Fibroblast of skin of back (primary cell): ENCODE results near the gene NSF. TPM values are rescaled to one million over a fixed set of nuclear protein-coding genes. Genes with fewer than 3 reads are reported as not detected.
"Not testable (repeated sequence)": the region's sequence is repeated elsewhere in the genome, so short reads cannot be mapped to it uniquely, and the experiment has no call there.

Source experiments
- DNase-seq: peaks from one replicate; pipeline ENCODE4 v3.0.0-alpha.2; 2013
- polyA plus RNA-seq, 2 experiments: library from polyadenylated mRNA; unstranded; fragments of 120-200 nt; gene quantifications; one replicate each; pipeline ENCODE4 v1.2.1, GENCODE V29; 2013; ENCODE audit not compliant: insufficient read length in 2 of 2

The NSF gene
- polyA plus RNA-seq (2013, experiment 1 of 2; ENCODE audit: insufficient read length): 42.1 TPM
- 36.5 TPM for polyA plus RNA-seq (2013, experiment 2 of 2; ENCODE audit: insufficient read length)

DNA sequence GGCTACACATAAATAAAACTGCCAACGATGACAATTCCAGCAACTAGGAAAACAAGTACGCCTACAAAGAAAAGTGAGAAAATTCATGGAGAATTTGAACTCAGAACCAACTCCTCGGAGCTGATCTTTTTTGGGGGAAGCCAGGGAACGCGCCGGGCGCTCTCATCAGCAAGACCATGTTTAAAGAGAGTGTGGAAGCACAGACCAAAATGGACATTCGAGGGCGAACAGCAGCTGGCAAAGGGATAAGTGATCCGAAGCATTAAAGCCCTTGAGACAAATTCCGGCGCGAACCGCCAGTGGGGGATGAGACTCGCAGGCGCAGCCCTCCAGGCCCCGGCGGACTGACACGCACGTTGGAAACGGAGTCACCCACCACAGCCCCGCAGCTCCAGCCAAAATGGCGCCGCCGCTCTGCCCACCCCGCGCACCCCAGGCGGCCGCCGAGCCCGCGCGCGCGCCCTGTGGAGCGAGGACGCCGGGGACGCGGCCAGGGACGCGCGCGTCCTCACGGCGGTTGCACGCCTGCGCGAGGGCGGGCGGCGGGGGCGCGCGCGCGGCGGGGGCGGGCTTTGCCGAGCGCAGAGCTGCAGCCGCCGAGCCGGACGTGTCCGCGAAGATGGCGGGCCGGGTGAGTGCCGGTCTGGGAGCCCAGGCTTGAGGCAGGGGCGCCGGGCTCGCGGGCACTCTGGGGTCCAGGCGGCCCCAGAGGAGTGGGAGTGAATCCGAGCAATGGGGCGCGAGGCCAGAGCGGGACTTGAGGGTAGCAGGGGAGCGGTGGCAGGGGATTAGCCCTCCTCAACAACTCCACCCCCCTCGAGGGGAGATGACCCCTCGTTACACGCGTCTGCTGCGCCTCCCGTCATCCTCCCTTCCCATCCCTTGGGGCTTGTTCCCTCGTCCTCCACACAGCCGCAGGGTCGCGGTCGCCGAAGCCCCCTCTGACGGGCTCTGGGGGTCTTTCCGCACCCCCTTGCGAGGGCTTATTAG is at the start of gene NSF:
Gene NSF (plus strand): TSS at position 513 of the 990 bp plus-strand sequence. CDS start 107 bp downstream, at position 620.
- DNase-seq: not testable (repeated sequence)

DNA sequence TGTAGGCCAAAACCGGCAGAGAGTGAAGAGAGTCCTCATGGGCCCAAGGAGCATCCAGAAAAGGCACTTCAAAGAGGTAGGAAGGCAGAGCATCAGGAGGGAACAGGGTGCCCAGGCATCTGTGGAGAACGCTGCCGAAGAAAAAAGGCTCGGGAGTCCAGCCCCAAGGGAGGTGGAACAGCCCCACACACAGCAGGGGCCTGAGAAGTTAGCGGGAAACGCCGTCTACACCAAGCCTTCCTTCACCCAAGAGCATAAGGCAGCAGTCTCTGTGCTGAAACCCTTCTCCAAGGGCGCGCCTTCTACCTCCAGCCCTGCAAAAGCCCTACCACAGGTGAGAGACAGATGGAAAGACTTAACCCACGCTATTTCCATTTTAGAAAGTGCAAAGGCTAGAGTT is 41.9 kb upstream of the NSF start:
- not testable (repeated sequence) for DNase-seq

DNA sequence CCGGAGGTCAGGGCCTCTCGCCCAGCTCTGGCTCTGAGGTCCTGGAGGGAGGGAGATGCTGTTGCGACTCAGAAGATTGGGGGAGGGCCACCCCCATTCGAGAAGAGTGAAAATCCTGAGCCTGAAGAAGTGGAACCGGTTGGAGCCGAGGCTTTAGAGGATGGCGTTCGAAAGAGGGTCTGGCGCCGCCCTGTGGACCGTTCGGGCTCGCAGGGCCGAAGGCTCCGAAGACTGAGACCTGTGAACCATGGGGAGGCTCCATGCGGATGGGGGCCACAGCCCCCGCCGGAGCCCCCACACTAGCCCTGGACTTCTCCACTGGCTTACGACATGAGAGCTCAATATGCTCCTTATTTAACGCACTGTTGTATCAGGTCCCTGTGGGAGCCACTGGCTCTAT is 31.3 kb upstream of the NSF start:
- DNase-seq: not testable (repeated sequence)

DNA sequence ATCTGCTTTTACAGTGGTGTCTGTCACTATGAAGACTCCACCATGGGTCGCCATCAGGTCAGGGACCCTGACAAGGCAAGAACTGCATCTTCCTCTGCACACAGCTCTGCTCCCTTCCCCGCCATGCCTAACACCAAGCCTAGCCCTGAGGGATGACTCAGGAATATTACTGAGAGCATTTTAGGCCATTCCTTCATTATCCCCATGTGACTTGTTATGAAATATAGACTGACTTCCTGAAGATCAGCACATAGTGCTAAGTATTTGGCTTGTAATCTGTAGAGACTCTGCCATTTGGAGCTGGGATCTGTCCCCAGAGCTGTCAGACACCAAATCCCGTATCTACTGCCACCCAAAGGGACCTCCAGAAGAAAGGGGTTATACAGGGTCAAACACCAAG is 30.4 kb upstream of the NSF start:
- not testable (repeated sequence) for DNase-seq

DNA sequence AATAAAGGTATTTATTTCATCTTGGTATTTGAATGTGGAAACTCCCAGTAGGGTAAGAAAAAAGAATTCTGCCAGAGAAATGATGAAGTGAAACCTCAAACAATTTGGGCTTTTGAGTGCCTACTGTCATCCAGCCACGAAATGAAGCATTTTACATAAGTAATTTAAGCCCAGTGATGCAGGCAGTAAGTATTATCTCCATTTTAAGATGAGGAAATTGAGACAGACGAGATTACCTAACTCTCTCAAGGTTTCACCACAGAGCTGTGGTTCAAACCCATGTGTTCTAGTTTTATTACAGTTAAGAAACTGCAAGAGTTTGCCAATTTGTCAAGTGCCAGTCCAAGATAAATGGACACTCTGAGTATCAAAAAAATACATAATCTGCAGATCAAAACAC is 24.2 kb upstream of the NSF start:
- DNase-seq: not testable (repeated sequence)

DNA sequence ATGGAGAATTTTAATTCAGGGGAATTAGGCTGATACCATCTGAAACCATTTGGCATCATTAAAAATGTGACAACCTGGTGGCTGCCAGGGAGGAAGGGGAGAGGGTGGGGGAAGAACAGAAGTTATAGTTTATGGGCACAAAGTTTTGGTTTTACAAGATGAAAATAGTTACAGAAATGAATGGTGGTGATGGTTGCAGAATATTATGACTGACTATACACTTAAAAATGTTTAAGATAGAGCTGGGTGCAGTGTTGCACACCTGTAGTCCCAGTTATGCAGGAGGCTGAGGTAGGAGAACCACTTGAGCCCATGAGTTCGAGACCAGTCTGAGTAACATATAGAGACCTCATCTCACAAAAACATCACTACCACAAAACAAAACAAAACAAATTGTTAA is 23.5 kb upstream of the NSF start:
- DNase-seq: not testable (repeated sequence)

DNA sequence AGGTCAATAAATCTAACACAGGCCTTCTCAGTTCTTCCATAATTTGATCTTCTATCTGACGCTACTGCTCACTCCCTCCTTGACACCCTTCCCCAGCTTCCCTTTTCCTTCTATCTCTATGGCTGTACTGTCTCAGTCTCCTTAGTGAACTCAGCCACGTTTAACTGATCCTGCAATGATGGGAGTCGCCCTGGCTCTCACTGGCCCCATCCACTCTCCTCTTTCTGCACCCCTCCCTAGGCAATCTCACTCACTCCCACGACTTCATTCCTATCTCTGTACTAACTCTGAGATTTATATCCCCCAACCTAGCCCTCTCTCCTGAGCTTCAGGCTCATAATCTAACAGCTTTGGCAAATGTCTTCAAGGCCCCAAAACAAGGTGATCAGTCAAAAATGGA is 18.7 kb upstream of the NSF start:
- not testable (repeated sequence) for DNase-seq

DNA sequence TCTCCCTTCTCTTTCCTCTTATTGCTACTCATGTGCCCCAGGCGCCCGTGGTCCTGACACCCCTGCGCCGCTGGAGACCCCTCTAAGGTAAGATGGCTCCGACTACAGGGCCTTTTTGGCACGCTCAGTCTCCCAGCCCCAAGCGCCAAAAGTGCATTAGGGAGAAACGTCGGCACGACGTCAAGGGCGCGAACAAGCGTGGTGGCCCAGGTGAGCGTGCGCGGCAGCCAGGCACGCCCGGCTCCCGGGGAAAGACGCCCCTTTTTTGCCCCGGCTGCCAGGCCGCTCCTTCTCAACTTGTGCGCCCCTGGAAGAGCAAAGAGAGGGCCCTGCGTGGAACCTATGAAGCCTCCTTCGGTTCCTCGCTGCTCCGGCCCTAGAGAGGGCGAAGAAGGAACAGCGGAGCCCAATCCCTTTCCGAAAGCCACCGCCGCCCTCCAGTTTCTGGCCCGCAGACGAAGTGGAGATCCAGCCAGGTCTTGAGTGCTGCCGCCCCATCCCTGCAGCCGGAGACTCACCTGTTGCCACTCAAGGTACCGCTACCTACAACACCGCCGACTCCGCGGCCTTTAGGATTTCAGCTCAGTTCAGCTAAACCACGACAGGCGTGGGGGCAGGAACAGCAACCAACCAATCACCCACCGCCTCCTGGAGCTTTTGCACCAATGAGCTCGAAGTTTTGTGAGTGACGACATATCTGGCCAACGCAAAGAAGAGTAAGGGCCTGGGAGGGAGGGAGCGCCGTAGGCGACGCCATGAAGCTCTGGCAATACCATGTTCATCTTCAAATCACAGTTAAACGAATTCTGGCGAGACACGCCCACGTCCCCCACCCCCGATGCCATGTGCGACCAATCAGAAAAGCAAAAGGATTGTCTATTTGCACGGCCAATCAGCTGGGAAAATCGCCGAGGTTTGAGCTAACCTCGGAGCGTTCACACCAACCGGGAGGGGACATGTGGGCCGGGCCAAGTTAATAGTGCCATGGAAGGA is 11.1 kb upstream of the NSF start, which contains the start of gene ARL17A:
Gene ARL17A (minus strand): TSS at position 609 of the 993 bp plus-strand sequence. CDS start 3,369 bp downstream, outside the sequence.
- not testable (repeated sequence) for DNase-seq

DNA sequence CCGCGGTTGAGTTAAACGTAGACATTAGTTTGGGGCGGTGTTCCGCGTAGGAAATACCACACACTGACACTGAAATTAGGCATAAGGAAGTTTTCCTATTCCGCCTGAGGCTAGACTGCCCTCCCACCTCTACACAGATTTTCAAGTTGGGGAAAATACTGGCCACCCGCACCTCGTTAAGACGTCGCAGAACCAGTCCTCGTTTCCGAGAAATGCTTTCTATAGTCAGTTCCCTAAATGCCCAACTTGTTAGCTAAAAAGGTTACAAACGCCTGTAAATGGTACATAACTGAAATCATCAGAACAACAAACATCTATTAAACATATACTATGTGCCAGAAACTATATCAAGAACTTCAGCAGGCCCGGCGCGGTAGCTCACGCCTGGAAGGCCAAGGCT is 10.4 kb upstream of the NSF start:
- not testable (repeated sequence) for DNase-seq

DNA sequence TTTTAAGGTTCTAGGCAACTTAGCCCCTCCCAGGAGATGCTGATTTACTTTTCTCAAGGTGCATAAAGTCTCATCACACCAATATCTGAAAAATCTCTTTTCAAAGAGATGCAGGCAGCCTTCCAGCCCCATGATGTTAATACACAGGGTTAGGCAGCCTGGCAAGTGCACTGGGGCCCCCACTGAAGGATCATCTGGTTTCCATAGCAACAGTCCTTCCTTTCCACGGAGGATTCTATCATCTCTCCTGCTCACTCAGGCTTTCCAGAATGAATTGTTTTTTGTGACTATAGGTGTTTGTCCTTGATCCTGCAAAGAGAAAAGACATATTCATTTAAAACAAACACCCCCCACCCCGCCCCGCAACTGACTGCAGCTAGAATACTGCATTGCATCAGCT is 5.0 kb upstream of the NSF start:
- not testable (repeated sequence) for DNase-seq

DNA sequence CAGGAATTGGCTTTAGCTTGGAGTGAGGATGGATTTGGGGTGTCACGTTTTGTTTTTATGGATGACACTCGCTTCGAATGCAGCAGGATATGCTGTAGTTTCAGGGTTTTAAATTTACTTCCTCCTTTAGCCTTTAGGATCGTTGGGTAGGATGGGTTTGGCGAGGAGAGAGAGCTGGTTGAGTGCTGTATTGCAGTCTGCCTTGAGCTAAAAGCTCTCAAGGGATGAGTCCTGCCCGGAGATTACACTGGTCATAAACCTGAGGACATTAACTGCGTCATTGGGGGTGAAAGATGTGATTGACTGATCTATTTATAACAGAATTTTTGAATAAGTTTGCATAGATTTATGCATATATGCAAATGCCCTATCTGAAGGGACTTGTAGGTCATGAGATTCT is 863 bp downstream of the NSF start:
- DNase-seq: not testable (repeated sequence)

DNA sequence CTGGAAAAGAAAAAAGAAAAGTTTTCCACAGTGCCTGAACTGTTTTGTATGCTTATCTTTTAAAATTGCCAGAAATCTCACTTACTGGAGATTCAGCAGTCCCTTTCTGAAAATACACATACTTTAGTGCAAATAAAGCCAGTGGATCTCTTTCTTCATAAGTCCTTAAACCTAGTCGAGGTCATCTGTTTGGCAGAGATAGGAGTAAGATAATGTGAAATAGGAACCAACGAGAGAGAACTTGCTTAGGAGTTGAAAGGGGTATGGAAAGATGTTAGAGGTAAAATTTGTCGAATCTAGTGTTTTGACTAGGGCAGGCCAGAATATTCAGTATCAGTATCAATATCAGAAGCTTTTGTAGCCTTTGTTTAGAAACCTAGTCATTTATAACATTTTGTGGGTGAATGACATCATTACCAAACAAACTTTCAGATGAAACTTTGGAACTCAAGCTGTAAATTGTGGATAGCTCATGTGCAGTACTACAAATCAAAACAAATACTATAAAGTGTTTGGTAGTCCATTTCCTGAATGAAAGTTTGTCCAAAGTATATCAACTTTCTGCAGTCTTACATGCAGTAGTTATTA is 8.0 kb downstream of the NSF start:
- not testable (repeated sequence) for DNase-seq

DNA sequence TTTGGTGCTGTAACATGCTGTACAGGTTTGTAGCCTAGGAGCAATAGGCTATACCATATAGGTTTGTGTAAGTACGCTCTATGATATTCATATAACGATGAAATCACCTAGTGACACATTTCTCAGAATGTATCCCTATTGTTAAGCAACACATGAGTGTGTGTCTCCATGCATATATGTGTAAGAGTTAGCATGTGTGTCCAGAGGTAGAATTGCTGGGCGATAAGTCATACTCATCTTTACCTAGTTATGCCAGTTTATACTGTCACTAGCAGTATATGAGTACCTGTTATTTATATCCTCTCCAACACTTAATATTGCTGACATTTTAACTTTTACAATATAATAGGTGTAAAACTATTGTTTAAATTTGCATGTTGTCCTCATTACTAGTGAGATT is 10.3 kb downstream of the NSF start:
- not testable (repeated sequence) for DNase-seq

DNA sequence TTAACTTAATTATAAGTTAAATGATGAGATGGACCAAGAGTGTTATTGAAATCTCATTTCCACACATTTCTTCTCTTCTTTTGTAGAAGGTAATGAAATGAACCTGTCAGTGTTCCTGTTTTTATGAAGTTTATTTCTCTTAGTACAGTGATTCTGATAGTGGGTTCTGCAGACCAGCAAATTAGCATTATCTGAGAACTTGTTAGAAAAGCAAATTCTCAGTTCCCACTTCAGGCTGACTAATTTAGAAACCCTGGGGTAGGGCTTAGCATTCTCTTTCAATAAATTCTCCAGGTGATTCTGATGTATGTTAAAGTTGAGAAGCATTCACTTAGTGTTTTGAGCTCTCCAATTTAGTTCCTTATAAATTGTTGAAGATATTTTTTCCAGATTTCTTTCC is 12.7 kb downstream of the NSF start:
- DNase-seq: not testable (repeated sequence)

DNA sequence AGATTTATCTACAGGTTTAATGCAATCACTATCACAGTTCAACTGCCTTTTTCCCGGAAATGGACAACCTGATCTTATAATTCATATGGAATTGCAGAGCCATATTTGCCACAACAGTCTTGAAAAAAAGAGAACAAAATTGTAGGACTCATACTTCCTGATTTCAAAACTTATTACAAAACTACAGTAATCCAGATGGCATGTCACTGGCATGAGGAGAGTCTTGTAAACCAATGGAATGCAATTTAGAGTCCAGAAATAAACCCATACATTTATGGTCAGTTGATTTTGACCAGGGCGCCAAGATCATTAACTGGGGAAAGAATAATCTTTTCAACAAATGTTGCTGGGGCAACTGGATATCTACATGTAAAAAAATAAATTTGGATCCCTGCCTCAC is 20.8 kb downstream of the NSF start:
- DNase-seq: not testable (repeated sequence)

DNA sequence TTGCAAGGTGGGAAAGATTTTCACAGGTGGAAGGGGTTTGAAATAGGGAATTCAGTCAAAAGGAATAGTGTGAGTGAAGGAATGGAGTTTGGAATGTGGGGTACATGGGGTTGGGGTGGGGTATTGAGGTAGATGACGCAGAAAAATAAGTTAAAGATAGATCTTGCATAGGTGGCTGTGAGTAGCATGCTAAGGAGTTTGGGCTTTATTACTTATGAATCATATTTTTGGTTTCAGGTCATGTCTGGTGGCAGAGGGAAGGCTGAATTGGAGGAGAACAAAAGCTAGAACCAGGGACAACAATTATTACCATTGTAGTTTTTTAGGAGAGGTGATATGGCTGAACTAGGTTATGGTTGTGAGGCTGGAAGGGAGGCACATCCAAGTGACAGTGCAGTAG is 23.4 kb downstream of the NSF start:
- DNase-seq: not testable (repeated sequence)

DNA sequence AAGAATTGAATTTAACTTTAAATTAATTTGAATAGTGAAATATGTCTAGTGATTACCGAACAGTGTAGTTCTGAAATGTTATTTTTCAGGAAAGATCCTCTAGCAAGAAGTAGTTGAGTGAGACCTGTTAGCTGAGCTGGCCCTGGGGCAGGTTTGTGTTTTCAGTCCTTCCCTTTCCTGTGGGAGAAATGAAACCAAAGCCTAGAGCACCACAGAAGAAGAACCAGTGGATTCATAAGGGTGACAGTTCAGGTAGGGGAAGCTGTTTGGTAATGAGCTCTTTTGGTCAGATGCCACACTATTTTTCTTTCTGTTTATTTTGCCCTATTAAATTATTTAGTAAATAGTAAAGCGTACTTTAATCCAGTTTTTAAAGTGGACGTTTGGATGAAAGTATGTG is 26.7 kb downstream of the NSF start:
- DNase-seq: not testable (repeated sequence)

DNA sequence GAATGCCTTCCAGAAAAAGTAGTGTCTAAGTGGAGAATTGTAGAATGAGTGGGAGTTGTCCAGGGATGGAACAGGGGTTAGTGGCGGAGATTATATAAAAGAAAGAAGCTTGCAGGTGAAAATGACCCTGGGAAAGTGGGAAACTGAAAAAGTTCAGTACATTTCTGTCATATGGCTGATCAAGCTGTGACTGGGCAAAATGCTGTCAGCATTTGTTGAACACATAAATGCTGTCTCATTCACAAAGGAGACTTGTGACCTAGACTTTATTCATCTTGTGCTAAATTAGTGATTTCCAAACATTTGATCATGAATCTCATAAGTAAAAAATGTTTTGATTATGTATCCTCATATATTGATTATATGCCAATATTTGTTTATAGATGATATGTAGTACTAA is 28.5 kb downstream of the NSF start:
- DNase-seq: not testable (repeated sequence)

DNA sequence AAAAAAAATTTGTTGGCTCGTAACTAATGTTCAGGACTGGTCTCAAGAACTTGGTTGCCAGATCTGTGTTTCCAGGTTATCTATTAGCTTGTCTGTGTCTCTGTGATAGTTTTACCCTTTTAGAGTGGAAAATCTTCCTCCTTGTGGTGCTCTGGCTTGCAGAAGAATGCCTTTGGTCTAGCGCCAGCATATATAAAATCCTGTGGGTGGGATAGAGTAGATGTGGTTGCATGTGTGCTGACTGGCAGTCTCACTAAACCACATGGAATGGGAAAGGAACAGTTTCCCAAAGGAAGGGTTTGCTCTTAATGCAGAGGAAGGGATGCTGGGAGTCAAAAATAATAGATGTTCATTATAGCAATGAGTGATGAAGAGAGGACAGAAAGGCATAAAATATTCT is 33.3 kb downstream of the NSF start:
- not testable (repeated sequence) for DNase-seq

DNA sequence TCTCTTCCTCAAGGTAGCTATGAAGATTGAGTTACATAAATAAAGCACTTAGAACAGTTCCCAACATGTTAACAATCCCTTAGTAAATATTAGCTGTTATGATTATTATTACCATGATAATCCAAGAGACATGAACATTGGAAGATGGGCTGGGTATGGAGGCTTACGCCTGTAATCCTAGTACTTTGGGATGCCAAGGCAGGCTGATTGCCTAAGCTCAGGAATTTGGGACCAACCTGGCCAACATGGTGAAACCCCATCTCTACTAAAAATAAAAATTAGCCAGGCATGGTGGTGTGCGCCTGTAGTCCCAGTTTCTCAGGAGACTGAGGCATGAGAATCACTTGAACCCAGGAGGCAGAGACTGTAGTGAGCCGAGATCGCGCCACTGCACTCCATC is 34.3 kb downstream of the NSF start:
- DNase-seq: not testable (repeated sequence)

DNA sequence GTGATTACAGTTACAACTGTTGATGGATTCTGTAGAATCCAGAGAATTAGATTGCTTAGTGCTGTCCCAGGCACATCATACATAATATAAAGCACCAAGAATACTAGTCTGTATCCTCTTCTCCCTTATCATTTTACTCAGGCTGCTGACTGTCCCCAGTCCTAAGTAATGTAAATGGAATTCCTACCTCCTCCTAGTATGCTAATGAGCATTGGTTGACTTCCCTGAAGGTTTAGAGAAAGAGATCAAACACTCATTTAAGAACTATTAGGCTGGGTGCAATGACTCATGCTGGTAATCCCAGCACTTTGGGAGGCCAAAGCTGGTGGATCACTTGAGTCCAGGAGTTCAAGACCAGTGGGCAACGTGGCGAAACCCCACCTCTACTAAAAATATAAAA is 37.0 kb downstream of the NSF start:
- DNase-seq: not testable (repeated sequence)
